ENCODE measurements around the gene PDP2.

PDP2 gene

GRCh38 chr16:66918355-66918754 lies 38.0 kb downstream of the PDP2 start:
- H3K4me3 ChIP-seq (replicated peaks; ENCODE audit: low read depth, low read length) = no peak overlapping the region
- no peak for DNase-seq (ENCODE audit: low read depth)
- TF ChIP-seq CTCF (IDR thresholded peaks at IDR 0.05; ENCODE audit: low read length, missing control alignments) = no peak

GRCh38 chr16:66918803-66919568 lies 38.7 kb downstream of the PDP2 start, which contains the start of gene CDH16:
Gene CDH16, minus strand, starts transcription at chr16:66918885. Its CDS starts 820 bp downstream, at chr16:66918065.
- no peak for TF ChIP-seq CTCF (IDR thresholded peaks at IDR 0.05; ENCODE audit: low read length, missing control alignments)
- no peak for DNase-seq (ENCODE audit: low read depth)
- H3K4me3 ChIP-seq (replicated peaks; ENCODE audit: low read depth, low read length) = no peak within 1 kb of the TSS

- no peak for TF ChIP-seq CTCF (IDR thresholded peaks at IDR 0.05; ENCODE audit: low read length, missing control alignments)
- no peak for DNase-seq (ENCODE audit: low read depth)
- H3K4me3 ChIP-seq (replicated peaks; ENCODE audit: low read depth, low read length) = no peak overlapping the region
Measured at GRCh38 chr16:66919569-66920298, 39.4 kb downstream of the PDP2 start.

- no peak overlapping the region for H3K4me3 ChIP-seq (replicated peaks; ENCODE audit: low read depth, low read length)
- no peak for DNase-seq (ENCODE audit: low read depth)
- TF ChIP-seq CTCF (IDR thresholded peaks at IDR 0.05; ENCODE audit: low read length, missing control alignments) = no peak
Measured at GRCh38 chr16:66920299-66920590, 39.9 kb downstream of the PDP2 start.

- no peak for TF ChIP-seq CTCF (IDR thresholded peaks at IDR 0.05; ENCODE audit: low read length, missing control alignments)
- no peak for DNase-seq (ENCODE audit: low read depth)
- H3K4me3 ChIP-seq (replicated peaks; ENCODE audit: low read depth, low read length) = no peak overlapping the region
Measured at GRCh38 chr16:66920924-66921680, 40.8 kb downstream of the PDP2 start.

- no peak for TF ChIP-seq CTCF (IDR thresholded peaks at IDR 0.05; ENCODE audit: low read length, missing control alignments)
- no peak overlapping the region for H3K4me3 ChIP-seq (replicated peaks; ENCODE audit: low read depth, low read length)
Measured at GRCh38 chr16:66921729-66922450, 41.6 kb downstream of the PDP2 start.

More at GRCh38 chr16:66921729-66922450, 41.6 kb downstream of the PDP2 start:
- DNase-seq (ENCODE audit: low read depth) = no peak
